ENCODE results near the gene PCDHB5. TPM values are rescaled to one million over a fixed set of nuclear protein-coding genes. Genes with fewer than 3 reads are reported as not detected.
"Not testable (repeated sequence)": the region's sequence is repeated elsewhere in the genome, so short reads cannot be mapped to it uniquely, and the experiment has no call there.

The PCDHB5 gene
- total RNA-seq, 1 donor from 2014 or later: 7.8 TPM

- H3K27ac Mint-ChIP-seq (ENCODE audit: unreplicated experiment): not testable (repeated sequence)
- Mint-ChIP-seq H3K4me3 (ENCODE audit: unreplicated experiment) (peak overlapping the region; percentile 33), H3K36me3 (ENCODE audit: low read depth, unreplicated experiment) (peaks cover 32% of the 10 kb centered on the region)
Observed at GRCh38 chr5:141179876-141180275, 44.9 kb downstream of the PCDHB5 start.

GRCh38 chr5:141180313-141180712 lies 45.3 kb downstream of the PCDHB5 start:
- H3K27me3 Mint-ChIP-seq (ENCODE audit: unreplicated experiment): no peaks in the 10 kb centered on the region
- peaks cover 5% of the 10 kb centered on the region for H3K4me1 Mint-ChIP-seq (ENCODE audit: unreplicated experiment)
- no peak for DNase-seq (ENCODE audit: low spot score)
- no peak for TF ChIP-seq CTCF (IDR thresholded peaks at IDR 0.05; ENCODE audit: unreplicated experiment)
- H3K27ac Mint-ChIP-seq (ENCODE audit: unreplicated experiment): no peak overlapping the region
- H3K9me3 Mint-ChIP-seq (ENCODE audit: unreplicated experiment): peaks cover 15% of the 10 kb centered on the region
- peaks cover 32% of the 10 kb centered on the region for H3K36me3 Mint-ChIP-seq (ENCODE audit: low read depth, unreplicated experiment)
- peak overlapping the region; percentile 33 for H3K4me3 Mint-ChIP-seq (ENCODE audit: unreplicated experiment)

More at GRCh38 chr5:141179876-141180275, 44.9 kb downstream of the PCDHB5 start:
- H3K4me1 Mint-ChIP-seq (ENCODE audit: unreplicated experiment); DNase-seq (ENCODE audit: low spot score); H3K27me3 Mint-ChIP-seq (ENCODE audit: unreplicated experiment): not testable (repeated sequence)
- H3K9me3 Mint-ChIP-seq (ENCODE audit: unreplicated experiment): peaks cover 16% of the 10 kb centered on the region

GRCh38 chr5:141182248-141182647 lies 47.2 kb downstream of the PCDHB5 start, which contains the start of gene PCDHB16:
Gene PCDHB16, plus strand, starts transcription at chr5:141182387. Its CDS starts 173 bp downstream, at chr5:141182560.
- peak; percentile 60 for DNase-seq (ENCODE audit: low spot score)
- peaks cover 2% of the 10 kb centered on the region for H3K27me3 Mint-ChIP-seq (ENCODE audit: unreplicated experiment)
- peaks cover 10% of the 10 kb centered on the region for H3K4me1 Mint-ChIP-seq (ENCODE audit: unreplicated experiment)
- peaks cover 15% of the 10 kb centered on the region for H3K9me3 Mint-ChIP-seq (ENCODE audit: unreplicated experiment)
- peak within 1 kb of the TSS; percentile 88 for H3K4me3 Mint-ChIP-seq (ENCODE audit: unreplicated experiment)
- TF ChIP-seq CTCF (IDR thresholded peaks at IDR 0.05; ENCODE audit: unreplicated experiment): peak; percentile 55
- H3K27ac Mint-ChIP-seq (ENCODE audit: unreplicated experiment): peak within 1 kb of the TSS; percentile 85
- peaks cover 36% of the 10 kb centered on the region for H3K36me3 Mint-ChIP-seq (ENCODE audit: low read depth, unreplicated experiment)

- H3K27ac Mint-ChIP-seq (ENCODE audit: unreplicated experiment); H3K27me3 Mint-ChIP-seq (ENCODE audit: unreplicated experiment); DNase-seq (ENCODE audit: low spot score): not testable (repeated sequence)
- Mint-ChIP-seq H3K9me3 (ENCODE audit: unreplicated experiment) (peaks cover 19% of the 10 kb centered on the region), H3K4me1 (ENCODE audit: unreplicated experiment) (peaks cover 13% of the 10 kb centered on the region), H3K4me3 (ENCODE audit: unreplicated experiment) (peak overlapping the region; percentile 24), H3K36me3 (ENCODE audit: low read depth, unreplicated experiment) (peaks cover 46% of the 10 kb centered on the region)
Observed at GRCh38 chr5:141184117-141184855, 49.3 kb downstream of the PCDHB5 start.

- Mint-ChIP-seq H3K27ac (ENCODE audit: unreplicated experiment) (peak within 1 kb of the TSS; percentile 98), H3K4me1 (ENCODE audit: unreplicated experiment) (peaks cover 17% of the 10 kb centered on the region), H3K27me3 (ENCODE audit: unreplicated experiment) (peaks cover 2% of the 10 kb centered on the region), H3K9me3 (ENCODE audit: unreplicated experiment) (peaks cover 19% of the 10 kb centered on the region), H3K36me3 (ENCODE audit: low read depth, unreplicated experiment) (peaks cover 53% of the 10 kb centered on the region), H3K4me3 (ENCODE audit: unreplicated experiment) (peak within 1 kb of the TSS; percentile 85)
- peak; percentile 62 for DNase-seq (ENCODE audit: low spot score)
- TF ChIP-seq CTCF (IDR thresholded peaks at IDR 0.05; ENCODE audit: unreplicated experiment): peak; percentile 87
Observed at GRCh38 chr5:141186897-141187512, 52.0 kb downstream of the PCDHB5 start, which contains the start of gene PCDHB9. Gene PCDHB9, plus strand, starts transcription at chr5:141187161. Its CDS starts 158 bp downstream, at chr5:141187319.

Other genes starting within 250 kb of the PCDHB5 start
- 7.5 TPM for gene PCDHAC1, start 208.9 kb upstream of the PCDHB5 start, total RNA-seq (ENCODE audit: unreplicated experiment)
- gene PCDHAC2, start 168.7 kb upstream of the PCDHB5 start, total RNA-seq (ENCODE audit: unreplicated experiment): 5.2 TPM
- gene PCDHB1, start 83.8 kb upstream of the PCDHB5 start, total RNA-seq (ENCODE audit: unreplicated experiment): not detected
- gene PCDHB2, start 40.6 kb upstream of the PCDHB5 start, total RNA-seq (ENCODE audit: unreplicated experiment): 44.9 TPM
- gene PCDHB3, start 34.7 kb upstream of the PCDHB5 start, total RNA-seq (ENCODE audit: unreplicated experiment): 6.5 TPM
- gene PCDHB4, start 13.4 kb upstream of the PCDHB5 start, total RNA-seq (ENCODE audit: unreplicated experiment): 2.3 TPM
- 1.1 TPM for gene PCDHB6, start 14.9 kb downstream of the PCDHB5 start, total RNA-seq (ENCODE audit: unreplicated experiment)
- 4.6 TPM for gene PCDHB7, start 37.4 kb downstream of the PCDHB5 start, total RNA-seq (ENCODE audit: unreplicated experiment)
- 9.2 TPM for gene PCDHB8, start 42.6 kb downstream of the PCDHB5 start, total RNA-seq (ENCODE audit: unreplicated experiment)
- gene PCDHB16, start 47.2 kb downstream of the PCDHB5 start, total RNA-seq (ENCODE audit: unreplicated experiment): 10.9 TPM
- 15.2 TPM for gene PCDHB9, start 52.0 kb downstream of the PCDHB5 start, total RNA-seq (ENCODE audit: unreplicated experiment)
- gene PCDHB10, start 57.1 kb downstream of the PCDHB5 start, total RNA-seq (ENCODE audit: unreplicated experiment): 10.3 TPM
- 6.4 TPM for gene PCDHB11, start 64.4 kb downstream of the PCDHB5 start, total RNA-seq (ENCODE audit: unreplicated experiment)
- gene PCDHB12, start 73.5 kb downstream of the PCDHB5 start, total RNA-seq (ENCODE audit: unreplicated experiment): 8.4 TPM
- gene PCDHB13, start 78.7 kb downstream of the PCDHB5 start, total RNA-seq (ENCODE audit: unreplicated experiment): 7.1 TPM
- gene PCDHB14, start 88.1 kb downstream of the PCDHB5 start, total RNA-seq (ENCODE audit: unreplicated experiment): 8.4 TPM
- 10.5 TPM for gene PCDHB15, start 110.2 kb downstream of the PCDHB5 start, total RNA-seq (ENCODE audit: unreplicated experiment)
- 0.62 TPM for gene SLC25A2, start 168.8 kb downstream of the PCDHB5 start, total RNA-seq (ENCODE audit: unreplicated experiment)
- 86.4 TPM for gene TAF7, start 185.6 kb downstream of the PCDHB5 start, total RNA-seq (ENCODE audit: unreplicated experiment)
- gene PCDHGA1, start 195.3 kb downstream of the PCDHB5 start, total RNA-seq (ENCODE audit: unreplicated experiment): 1.4 TPM
- 1.6 TPM for gene PCDHGA2, start 203.6 kb downstream of the PCDHB5 start, total RNA-seq (ENCODE audit: unreplicated experiment)
- gene PCDHGA3, start 208.6 kb downstream of the PCDHB5 start, total RNA-seq (ENCODE audit: unreplicated experiment): 1.4 TPM
- 3.1 TPM for gene PCDHGB1, start 214.9 kb downstream of the PCDHB5 start, total RNA-seq (ENCODE audit: unreplicated experiment)
- gene PCDHGA4, start 219.8 kb downstream of the PCDHB5 start, total RNA-seq (ENCODE audit: unreplicated experiment): 2.0 TPM
- gene PCDHGB2, start 224.8 kb downstream of the PCDHB5 start, total RNA-seq (ENCODE audit: unreplicated experiment): 11.1 TPM
- gene PCDHGA5, start 229.0 kb downstream of the PCDHB5 start, total RNA-seq (ENCODE audit: unreplicated experiment): 2.4 TPM
- gene PCDHGB3, start 235.0 kb downstream of the PCDHB5 start, total RNA-seq (ENCODE audit: unreplicated experiment): 4.1 TPM
- gene PCDHGA6, start 238.7 kb downstream of the PCDHB5 start, total RNA-seq (ENCODE audit: unreplicated experiment): 3.9 TPM
- gene PCDHGA7, start 247.5 kb downstream of the PCDHB5 start, total RNA-seq (ENCODE audit: unreplicated experiment): 6.3 TPM

All from endothelial cell (in vitro differentiated cells).